Endothelial cell of umbilical vein (primary cell): ENCODE measurements around the gene SOWAHB. TPM values are rescaled to one million over a fixed set of nuclear protein-coding genes. Genes with fewer than 3 reads are reported as not detected.

Experiments used
- BruUV-seq: library from RNA; stranded (reverse); fragments of 400-500 nt; replicated peaks from 2 replicates; lab custom pipeline; 2021; lab: Mats Ljungman, UMichigan
- CTCF ChIA-PET: fragments of 300-600, 350-600 bp; sonication (Branson Sonifier 250); formaldehyde crosslinking; loops from one replicate; lab custom pipeline; 2021; ENCODE audit warnings: antibody characterized with exemption, inconsistent platforms; lab: Charles Lee
- POLR2A ChIA-PET: fragments of 300-600, 350-600 bp; sonication (Branson Sonifier 250); formaldehyde crosslinking; loops from one replicate; lab custom pipeline; 2021; ENCODE audit warnings: antibody characterized with exemption, inconsistent platforms; lab: Charles Lee
- DNase-seq: peaks from one replicate; pipeline ENCODE4 v3.0.0-alpha.2; 2011; ENCODE audit warnings: low read depth, low spot score
- FAIRE-seq: peaks from 2 replicates; lab custom pipeline; 2011; peaks lifted over from hg19 to GRCh38; lab: Jason Lieb, UNC
- H2AFZ ChIP-seq: 2 replicates; pipeline ENCODE4 v1.6.0; 2012; ENCODE audit warnings: low read depth, low read length, control low read depth, inconsistent platforms
- H3K27ac ChIP-seq: 2 replicates; pipeline ENCODE4 v1.5.1; 2011; ENCODE audit warnings: low read depth, mild to moderate bottlenecking, control low read depth, low read length, moderate library complexity; ENCODE audit not compliant: insufficient read depth
- H3K27me3 ChIP-seq, 2 experiments: 2 replicates each; pipeline versions ENCODE4 v1.6.0 to v1.6.1; 2011; ENCODE audit warnings: low read length in 2 of 2, mixed read lengths in 1 of 2; ENCODE audit not compliant: control insufficient read depth in 2 of 2, insufficient read depth in 2 of 2
- H3K36me3 ChIP-seq, 2 experiments: 2 replicates in 1 of 2; 3 replicates in 1 of 2; pipeline ENCODE4 v1.5.1; 2011; ENCODE audit warnings: low read length in 2 of 2, mild to moderate bottlenecking in 1 of 2, moderate library complexity in 1 of 2; ENCODE audit not compliant: control insufficient read depth in 2 of 2, insufficient read depth in 2 of 2; ENCODE audit errors: extremely low read depth in 1 of 2
- H3K4me1 ChIP-seq: 3 replicates; pipeline ENCODE4 v1.5.1; 2011; ENCODE audit warnings: mild to moderate bottlenecking, low read length; ENCODE audit not compliant: control insufficient read depth, insufficient read depth; ENCODE audit errors: extremely low read depth
- H3K4me2 ChIP-seq: 2 replicates; pipeline ENCODE4 v1.6.1; 2011; ENCODE audit warnings: low read length, control low read depth, mixed read lengths; ENCODE audit not compliant: insufficient read depth
- H3K4me3 ChIP-seq, 3 experiments: fragments of 200-600 bp in 1 of 3; sonication (generic), shearing (Covaris generic) in 1 of 3; replicated peaks in 1 of 3; 2 replicates each; pipeline ENCODE4 v1.5.1; 2011 to 2016; ENCODE audit warnings: control low read depth in 3 of 3, low read length in 3 of 3, mild to moderate bottlenecking in 2 of 3, inconsistent platforms in 1 of 3, low read depth in 1 of 3, moderate library complexity in 1 of 3; ENCODE audit not compliant: insufficient read depth in 1 of 3
- H3K79me2 ChIP-seq: 2 replicates; pipeline ENCODE4 v1.6.0; 2012; ENCODE audit warnings: low read length, inconsistent platforms; ENCODE audit not compliant: control insufficient read depth, insufficient read depth
- H3K9ac ChIP-seq: replicated peaks from 2 replicates; pipeline ENCODE3; 2011; ENCODE audit warnings: low read length, control low read depth; ENCODE audit not compliant: insufficient read depth; ENCODE audit errors: extremely low read depth
- H3K9me1 ChIP-seq: replicated peaks from 3 replicates; pipeline ENCODE4 v1.6.0; 2011; ENCODE audit warnings: mild to moderate bottlenecking, low read length; ENCODE audit not compliant: control insufficient read depth, insufficient read depth; ENCODE audit errors: extremely low read depth
- H3K9me3 ChIP-seq: replicated peaks from 2 replicates; pipeline ENCODE4 v1.5.1; 2012; ENCODE audit warnings: low read length, inconsistent platforms; ENCODE audit not compliant: control insufficient read depth, insufficient read depth
- H4K20me1 ChIP-seq: replicated peaks from 2 replicates; pipeline ENCODE3; 2011; ENCODE audit warnings: mild to moderate bottlenecking, low read length; ENCODE audit not compliant: control insufficient read depth, insufficient read depth; ENCODE audit errors: extremely low read depth
- EZH2 ChIP-seq: IDR thresholded peaks from 2 replicates; pipeline ENCODE4 v1.6.1; 2012; ENCODE audit warnings: borderline replicate concordance, low read depth, mild to moderate bottlenecking, moderate library complexity, low read length, inconsistent platforms; ENCODE audit not compliant: severe bottlenecking
- FOS ChIP-seq: IDR thresholded peaks from 2 replicates; pipeline ENCODE4 v1.6.1; 2011; ENCODE audit warnings: mild to moderate bottlenecking, low read length, moderate library complexity, borderline replicate concordance; ENCODE audit not compliant: insufficient read depth
- GATA2 ChIP-seq: IDR thresholded peaks from 2 replicates; pipeline ENCODE4 v1.7.0; 2011; ENCODE audit warnings: low read depth, mild to moderate bottlenecking, moderate library complexity, mixed read lengths, low read length; ENCODE audit not compliant: insufficient read length, insufficient read depth
- JUN ChIP-seq: IDR thresholded peaks from 2 replicates; pipeline ENCODE4 v1.6.1; 2011; ENCODE audit warnings: borderline replicate concordance, low read depth; ENCODE audit not compliant: insufficient read length, insufficient read depth
- MYC ChIP-seq: IDR thresholded peaks from one replicate; pipeline ENCODE4 v1.6.1; 2011; ENCODE audit warnings: mild to moderate bottlenecking, low read depth, low read length
- POLR2A ChIP-seq: IDR thresholded peaks from 2 replicates; pipeline ENCODE4 v1.6.1; 2012; ENCODE audit warnings: low read depth, mild to moderate bottlenecking, control low read depth, low read length
- POLR2AphosphoS5 ChIP-seq: IDR thresholded peaks from 2 replicates; pipeline ENCODE4 v1.6.1; 2012; ENCODE audit warnings: low read depth, mild to moderate bottlenecking, control low read depth, low read length, moderate library complexity; ENCODE audit not compliant: insufficient read depth
- dilution Hi-C: fragments of 300-500 bp; cut with MboI; formaldehyde crosslinking; loops from one replicate; pipeline ENCODE4 v1.15.0; 2019; ENCODE audit warnings: low sequenced_read_pairs; ENCODE audit not compliant: extremely low pct_ligation_motif_present
- intact Hi-C: fragments of 100-400 bp; cut with micrococcal nuclease; formaldehyde crosslinking; loops from one replicate; pipeline ENCODE4 v1.10.0; 2022
- polyA plus RNA-seq, 4 experiments: library from polyadenylated mRNA; depleted of rRNA in 3 of 4; stranded (reverse) in 3 of 4; unstranded in 1 of 4; fragments of >200 nt; gene quantifications; 2 replicates each; pipeline versions ENCODE4 v1.2.1 to v1.2.3, GENCODE V29; 2011 to 2012; ENCODE audit warnings: missing spikeins in 1 of 4
- total RNA-seq: library from RNA; stranded (reverse); gene quantifications from 2 replicates; pipeline ENCODE4 v1.2.3, GENCODE V29; 2021
- TF ChIP-seq, protein P1 (sequence below), 2 donors: IDR thresholded peaks; 1 replicate in 1 of 2; 2 replicates in 1 of 2; pipeline ENCODE4 v1.5.1; 2011; ENCODE audit warnings: low read length in 2 of 2, mild to moderate bottlenecking in 2 of 2, moderate library complexity in 2 of 2, control low read depth in 1 of 2, inconsistent platforms in 1 of 2, low read depth in 1 of 2; ENCODE audit not compliant: insufficient read depth in 1 of 2; ENCODE audit errors: extremely low read depth in 1 of 2
- TF ChIP-seq, protein P2 (sequence below): IDR thresholded peaks from 2 replicates; pipeline ENCODE4 v1.6.1; 2011; ENCODE audit not compliant: insufficient read depth, insufficient read length

SOWAHB gene
- total and polyA plus RNA-seq, 2 donors (not counting 3 experiments of a cell fraction or from before 2014, with no cell fraction given), result not detected

DNA sequence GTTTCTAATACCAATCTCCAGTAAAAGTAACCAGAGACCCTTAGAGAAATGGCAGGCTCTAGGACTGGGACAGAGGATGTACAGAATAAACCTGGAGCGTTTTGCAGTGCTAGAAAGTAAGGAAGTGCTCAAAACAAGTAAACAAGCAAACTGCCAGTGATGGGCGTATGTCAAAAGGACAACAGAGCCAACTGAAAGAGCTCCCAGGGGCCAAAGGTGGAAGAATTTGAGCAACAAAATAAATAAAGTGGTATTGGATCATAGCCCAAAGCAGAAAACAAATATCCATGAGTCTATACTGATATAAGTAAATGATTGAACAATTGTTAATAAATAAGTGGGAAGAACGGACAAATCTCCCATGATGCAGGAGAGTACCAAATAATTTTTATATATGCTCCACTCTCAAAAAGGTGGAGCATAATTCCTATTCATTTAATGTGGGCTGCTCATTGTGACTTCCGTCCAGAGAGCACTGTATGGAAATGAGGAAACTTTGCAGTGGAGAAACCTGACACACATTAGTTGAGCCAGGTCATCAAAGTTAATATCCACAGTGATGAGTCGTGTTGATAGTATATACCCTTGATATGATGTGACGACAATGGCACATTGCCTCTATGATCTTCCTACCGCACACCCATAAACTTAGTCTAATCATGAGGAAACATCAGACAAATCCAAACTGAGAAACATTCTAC, 33.8 kb upstream of the SOWAHB start:
- Histone ChIP-seq H3K79me2 (no peaks in the 10 kb centered on the region), H3K27me3 (no peaks in the 10 kb centered on the region), H3K4me1 (peaks cover 3% of the 10 kb centered on the region), H3K9me3 (no peaks in the 10 kb centered on the region), H3K9ac (no peak overlapping the region), H4K20me1 (no peaks in the 10 kb centered on the region), H3K4me2 (no peak overlapping the region), H3K27ac (no peak overlapping the region), H3K4me3 (no peak overlapping the region), H3K9me1 (no peaks in the 10 kb centered on the region), H2AFZ (no peak overlapping the region), H3K36me3 (no peaks in the 10 kb centered on the region)
- DNase-seq (no peak), FAIRE-seq (no peak)
- BruUV-seq, result no TSS peak
- ChIA-PET POLR2A (no interaction called here), CTCF (no interaction called here)
- TF ChIP-seq MYC (no peak), EZH2 (no peak), FOS (no peak), GATA2 (no peak), JUN (no peak), POLR2A (no peak), POLR2AphosphoS5 (no peak)
- TF ChIP-seq, protein P1, sequence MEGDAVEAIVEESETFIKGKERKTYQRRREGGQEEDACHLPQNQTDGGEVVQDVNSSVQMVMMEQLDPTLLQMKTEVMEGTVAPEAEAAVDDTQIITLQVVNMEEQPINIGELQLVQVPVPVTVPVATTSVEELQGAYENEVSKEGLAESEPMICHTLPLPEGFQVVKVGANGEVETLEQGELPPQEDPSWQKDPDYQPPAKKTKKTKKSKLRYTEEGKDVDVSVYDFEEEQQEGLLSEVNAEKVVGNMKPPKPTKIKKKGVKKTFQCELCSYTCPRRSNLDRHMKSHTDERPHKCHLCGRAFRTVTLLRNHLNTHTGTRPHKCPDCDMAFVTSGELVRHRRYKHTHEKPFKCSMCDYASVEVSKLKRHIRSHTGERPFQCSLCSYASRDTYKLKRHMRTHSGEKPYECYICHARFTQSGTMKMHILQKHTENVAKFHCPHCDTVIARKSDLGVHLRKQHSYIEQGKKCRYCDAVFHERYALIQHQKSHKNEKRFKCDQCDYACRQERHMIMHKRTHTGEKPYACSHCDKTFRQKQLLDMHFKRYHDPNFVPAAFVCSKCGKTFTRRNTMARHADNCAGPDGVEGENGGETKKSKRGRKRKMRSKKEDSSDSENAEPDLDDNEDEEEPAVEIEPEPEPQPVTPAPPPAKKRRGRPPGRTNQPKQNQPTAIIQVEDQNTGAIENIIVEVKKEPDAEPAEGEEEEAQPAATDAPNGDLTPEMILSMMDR (IDR thresholded peaks at IDR 0.05; ENCODE audit: extremely low read depth in 1 of 2, insufficient read depth in 1 of 2, low read depth in 1 of 2, low read length in 2 of 2), result no peak
- TF ChIP-seq, protein P2, sequence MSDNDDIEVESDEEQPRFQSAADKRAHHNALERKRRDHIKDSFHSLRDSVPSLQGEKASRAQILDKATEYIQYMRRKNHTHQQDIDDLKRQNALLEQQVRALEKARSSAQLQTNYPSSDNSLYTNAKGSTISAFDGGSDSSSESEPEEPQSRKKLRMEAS, result no peak
- dilution Hi-C loops, result no loop called here
- intact Hi-C loops, result no loop called here
